Smooth muscle cell of the umbilical artery (primary cell): ENCODE results near the gene CRISP2. TPM values are rescaled to one million over a fixed set of nuclear protein-coding genes. Genes with fewer than 3 reads are reported as not detected.

ENCODE experiments used
- total RNA-seq: library from RNA; depleted of rRNA; stranded (reverse); fragments of >200 nt; gene quantifications from 2 replicates; pipeline ENCODE4 v1.2.3, GENCODE V29; 2014

Gene CRISP2
- not detected in 2 replicates for total RNA-seq

GRCh38 chr6:49713346-49713745, at the start of gene CRISP2:
Gene CRISP2, minus strand, starts transcription at chr6:49713543. Its CDS starts 4,347 bp downstream, at chr6:49709196.

GRCh38 chr6:49744259-49744658, 30.9 kb upstream of the CRISP2 start, which contains the start of gene CRISP3:
Gene CRISP3, minus strand, starts transcription at chr6:49744388. Its CDS starts 21 bp downstream, at chr6:49744367.

Other genes starting within 250 kb of the CRISP2 start
- gene GLYATL3, start 213.6 kb downstream of the CRISP2 start, total RNA-seq, result not detected in 2 replicates
- gene C6orf141, start 162.9 kb downstream of the CRISP2 start, total RNA-seq, result 0.59 and 0.69 TPM in 2 replicates
- not detected in 2 replicates for gene RHAG, start 76.7 kb downstream of the CRISP2 start, total RNA-seq
- not detected in 2 replicates for gene CRISP3, start 30.8 kb upstream of the CRISP2 start, total RNA-seq
- gene PGK2, start 73.7 kb upstream of the CRISP2 start, total RNA-seq, result not detected in 2 replicates
- not detected in 2 replicates for gene CRISP1, start 153.0 kb upstream of the CRISP2 start, total RNA-seq